IPS-20b (cell line): ENCODE data around the gene POLA1.
A peak's percentile ranks its signal among the peaks of the same experiment; 100 is the strongest.

Experiments used
- H3K27ac ChIP-seq: one replicate; pipeline ENCODE4 v1.5.1; 2013; ENCODE audit warnings: low read length
- H3K27me3 ChIP-seq: 2 replicates; pipeline ENCODE4 v1.6.1; 2013; ENCODE audit warnings: mild to moderate bottlenecking, low read length, inconsistent platforms; ENCODE audit not compliant: insufficient read depth
- H3K36me3 ChIP-seq: 2 replicates; pipeline ENCODE4 v1.6.1; 2013; ENCODE audit warnings: low read depth, mild to moderate bottlenecking, inconsistent platforms, low read length, moderate library complexity; ENCODE audit not compliant: insufficient read depth
- H3K4me1 ChIP-seq: 2 replicates; pipeline ENCODE4 v1.6.1; 2013; ENCODE audit warnings: mild to moderate bottlenecking, control low read depth, inconsistent platforms, low read length, moderate library complexity; ENCODE audit not compliant: insufficient read depth
- H3K4me3 ChIP-seq: 2 replicates; pipeline ENCODE4 v1.5.1; 2013; ENCODE audit warnings: mild to moderate bottlenecking, low read length, inconsistent platforms
- H3K9ac ChIP-seq: 2 replicates; pipeline ENCODE4 v1.6.1; 2013; ENCODE audit warnings: low read depth, mild to moderate bottlenecking, inconsistent platforms, low read length, moderate library complexity
- H3K9me3 ChIP-seq: 2 replicates; pipeline ENCODE4 v1.6.1; 2013; ENCODE audit warnings: mild to moderate bottlenecking, low read depth, low read length, inconsistent platforms; ENCODE audit not compliant: insufficient read depth

The POLA1 gene

GRCh38 chrX:25014366-25014838 lies 320.7 kb downstream of the POLA1 start:
- H3K27me3 ChIP-seq: peaks cover 98% of the 10 kb centered on the region
- H3K9ac ChIP-seq: no peak overlapping the region
- H3K4me1 ChIP-seq: no peaks in the 10 kb centered on the region; the same call in 1 of the 2 replicates
- no peak overlapping the region for H3K27ac ChIP-seq
- H3K36me3 ChIP-seq: no peaks in the 10 kb centered on the region
- H3K9me3 ChIP-seq: no peaks in the 10 kb centered on the region
- no peak overlapping the region for H3K4me3 ChIP-seq

- Histone ChIP-seq H3K9me3 (no peaks in the 10 kb centered on the region), H3K27ac (no peak within 1 kb of the TSS), H3K36me3 (no peaks in the 10 kb centered on the region), H3K4me1 (no peaks in the 10 kb centered on the region; the same call in 1 of the 2 replicates), H3K27me3 (peaks cover 98% of the 10 kb centered on the region), H3K9ac (no peak within 1 kb of the TSS), H3K4me3 (peak within 1 kb of the TSS; percentile 49; the same call in 1 of the 2 replicates)
These were observed 322.0 kb downstream of the POLA1 start, which contains the start of gene ARX for GRCh38 chrX:25015486-25016360. Gene ARX, minus strand, starts transcription at chrX:25015965. Its CDS starts 228 bp downstream, at chrX:25015737.

- Histone ChIP-seq H3K27ac (no peak overlapping the region), H3K27me3 (peaks cover 98% of the 10 kb centered on the region), H3K9ac (no peak overlapping the region), H3K9me3 (no peaks in the 10 kb centered on the region), H3K4me1 (no peaks in the 10 kb centered on the region; the same call in 1 of the 2 replicates), H3K4me3 (peak overlapping the region; percentile 49; the same call in 1 of the 2 replicates), H3K36me3 (no peaks in the 10 kb centered on the region)
These were observed 322.6 kb downstream of the POLA1 start for GRCh38 chrX:25016361-25016671.

GRCh38 chrX:25016938-25017598 lies 323.4 kb downstream of the POLA1 start:
- H3K9me3 ChIP-seq: no peaks in the 10 kb centered on the region
- H3K4me1 ChIP-seq: no peaks in the 10 kb centered on the region; the same call in 1 of the 2 replicates
- H3K27me3 ChIP-seq: peaks cover 98% of the 10 kb centered on the region
- H3K4me3 ChIP-seq: peak overlapping the region; percentile 49; the same call in 1 of the 2 replicates
- H3K36me3 ChIP-seq: no peaks in the 10 kb centered on the region
- no peak overlapping the region for H3K9ac ChIP-seq
- H3K27ac ChIP-seq: no peak overlapping the region

- peaks cover 98% of the 10 kb centered on the region for H3K27me3 ChIP-seq
- H3K27ac ChIP-seq: no peak overlapping the region
- no peaks in the 10 kb centered on the region for H3K9me3 ChIP-seq
- H3K4me1 ChIP-seq: no peaks in the 10 kb centered on the region; the same call in 1 of the 2 replicates
- H3K36me3 ChIP-seq: no peaks in the 10 kb centered on the region
- no peak overlapping the region for H3K9ac ChIP-seq
- peak overlapping the region; percentile 49; the same call in 1 of the 2 replicates for H3K4me3 ChIP-seq
These were observed 324.0 kb downstream of the POLA1 start for GRCh38 chrX:25017667-25018247.

- Histone ChIP-seq H3K36me3 (no peaks in the 10 kb centered on the region), H3K9ac (no peak overlapping the region), H3K27ac (no peak overlapping the region), H3K4me1 (no peaks in the 10 kb centered on the region; the same call in 1 of the 2 replicates), H3K9me3 (no peaks in the 10 kb centered on the region), H3K4me3 (no peak overlapping the region), H3K27me3 (peaks cover 100% of the 10 kb centered on the region)
These were observed 325.0 kb downstream of the POLA1 start for GRCh38 chrX:25018682-25019081.

- Histone ChIP-seq H3K9ac (no peak overlapping the region), H3K27ac (no peak overlapping the region), H3K27me3 (peaks cover 100% of the 10 kb centered on the region), H3K4me3 (peak overlapping the region; percentile 60), H3K36me3 (no peaks in the 10 kb centered on the region), H3K9me3 (no peaks in the 10 kb centered on the region), H3K4me1 (no peaks in the 10 kb centered on the region; the same call in none of the 2 replicates)
These were observed 326.1 kb downstream of the POLA1 start for GRCh38 chrX:25019707-25020390.

- peak overlapping the region; percentile 60 for H3K4me3 ChIP-seq
- no peak overlapping the region for H3K27ac ChIP-seq
- no peak overlapping the region for H3K9ac ChIP-seq
- H3K9me3 ChIP-seq: no peaks in the 10 kb centered on the region
- no peaks in the 10 kb centered on the region; the same call in none of the 2 replicates for H3K4me1 ChIP-seq
- no peaks in the 10 kb centered on the region for H3K36me3 ChIP-seq
- peaks cover 99% of the 10 kb centered on the region for H3K27me3 ChIP-seq
These were observed 326.7 kb downstream of the POLA1 start for GRCh38 chrX:25020391-25020904.

- H3K4me1 ChIP-seq: no peaks in the 10 kb centered on the region; the same call in none of the 2 replicates
- H3K9ac ChIP-seq: no peak overlapping the region
- peaks cover 99% of the 10 kb centered on the region for H3K27me3 ChIP-seq
- H3K4me3 ChIP-seq: peak overlapping the region; percentile 60; the same call in 1 of the 2 replicates
- no peak overlapping the region for H3K27ac ChIP-seq
- H3K9me3 ChIP-seq: no peaks in the 10 kb centered on the region
- no peaks in the 10 kb centered on the region for H3K36me3 ChIP-seq
These were observed 327.3 kb downstream of the POLA1 start for GRCh38 chrX:25020905-25021449.

- peak overlapping the region; percentile 35; the same call in 1 of the 2 replicates for H3K4me3 ChIP-seq
These were observed 329.0 kb downstream of the POLA1 start for GRCh38 chrX:25022499-25023325.

More at GRCh38 chrX:25022499-25023325, 329.0 kb downstream of the POLA1 start:
- Histone ChIP-seq H3K9me3 (no peaks in the 10 kb centered on the region), H3K27ac (no peak overlapping the region), H3K36me3 (no peaks in the 10 kb centered on the region), H3K4me1 (no peaks in the 10 kb centered on the region; the same call in none of the 2 replicates), H3K27me3 (peaks cover 82% of the 10 kb centered on the region), H3K9ac (no peak overlapping the region)
